Measurements from ENCODE around the gene KRTAP3-2.
"Not testable (repeated sequence)": the region's sequence is repeated elsewhere in the genome, so short reads cannot be mapped to it uniquely, and the experiment has no call there.

The KRTAP3-2 gene

DNA sequence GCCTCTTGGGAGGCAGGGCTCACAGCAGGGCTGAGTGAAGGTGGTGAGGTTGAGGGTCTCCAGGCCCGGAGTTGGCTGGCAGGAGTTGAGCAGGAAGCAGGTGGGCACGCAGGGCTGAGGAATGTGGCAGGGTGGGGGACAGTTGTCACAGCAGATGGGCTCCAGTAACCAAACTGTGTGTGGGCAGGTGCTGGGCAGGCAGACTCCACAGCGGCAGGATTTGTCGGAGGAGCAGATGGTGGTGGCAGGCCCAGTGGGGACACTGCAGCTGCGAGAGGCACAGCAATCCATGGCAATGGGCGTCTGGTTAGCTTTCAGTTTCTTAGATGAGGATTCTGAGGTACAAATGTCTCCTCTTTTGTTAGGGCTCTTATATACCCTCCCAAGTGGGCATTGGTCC lies at the start of gene KRTAP3-2:
KRTAP3-2 (minus strand) TSS at position 344 of the 400 bp plus-strand sequence; CDS start at position 291, 53 bp downstream.
- not testable (repeated sequence) for DNase-seq (ENCODE audit: low read depth, low spot score)

DNA sequence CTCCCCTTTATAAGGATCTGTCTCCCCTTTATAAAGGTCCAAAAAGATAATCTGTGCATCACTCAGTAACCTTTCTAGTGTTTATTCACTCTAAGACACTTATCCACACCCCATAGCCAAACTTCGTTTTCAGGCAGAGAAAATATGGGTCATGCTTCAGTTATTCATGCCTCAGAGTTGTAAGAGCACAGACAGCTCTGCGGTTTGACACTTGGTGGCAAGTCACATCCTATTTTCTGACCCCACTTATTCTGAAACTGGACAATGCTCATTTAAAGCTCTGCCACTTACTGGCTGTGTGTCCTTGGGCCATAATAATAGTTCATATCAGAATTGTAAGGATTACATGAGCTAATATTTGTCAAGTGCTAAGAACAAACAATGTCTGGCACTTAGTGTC lies 49.4 kb upstream of the KRTAP3-2 start:
- DNase-seq (ENCODE audit: low read depth, low spot score): peak; percentile 46

GRCh38 chr17:41048441-41048840 lies 48.7 kb upstream of the KRTAP3-2 start:
- DNase-seq (ENCODE audit: low read depth, low spot score): peak; percentile 58

- DNase-seq (ENCODE audit: low read depth, low spot score): not testable (repeated sequence)
Observed at GRCh38 chr17:41046735-41047465, 47.2 kb upstream of the KRTAP3-2 start, which contains the start of gene KRTAP2-1. KRTAP2-1 (minus strand) TSS chr17:41047316; CDS start chr17:41047267, 49 bp downstream.

GRCh38 chr17:41042953-41043352 lies 43.2 kb upstream of the KRTAP3-2 start:
- DNase-seq (ENCODE audit: low read depth, low spot score): no peak

GRCh38 chr17:41040783-41041571 lies 41.3 kb upstream of the KRTAP3-2 start, which contains the start of gene KRTAP1-1:
KRTAP1-1 (minus strand) TSS chr17:41041450; CDS start chr17:41041397, 53 bp downstream.
- not testable (repeated sequence) for DNase-seq (ENCODE audit: low read depth, low spot score)

DNA sequence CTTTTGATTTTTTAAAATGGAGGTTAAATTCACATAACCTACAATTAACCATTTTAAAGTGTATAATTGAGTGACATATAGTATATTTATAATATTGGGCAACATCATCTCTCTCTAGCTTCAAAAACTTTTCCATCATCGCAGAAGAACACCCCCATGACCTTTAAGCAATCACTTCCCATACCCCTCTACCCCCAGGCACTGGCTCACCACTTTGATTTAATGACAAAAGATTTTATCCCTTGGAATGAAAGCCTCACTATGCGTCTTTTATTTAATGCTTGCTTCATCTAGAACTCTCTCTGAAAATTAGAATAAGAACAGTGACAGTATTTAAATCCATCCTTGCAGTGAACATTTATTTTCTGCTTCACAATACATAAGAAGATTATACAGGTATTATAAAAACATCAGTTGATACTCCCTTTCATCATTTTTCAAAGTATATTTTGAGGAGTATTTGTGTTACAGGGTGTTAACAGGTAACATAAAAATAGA lies 38.2 kb upstream of the KRTAP3-2 start:
- no peak for DNase-seq (ENCODE audit: low read depth, low spot score)

- DNase-seq (ENCODE audit: low read depth, low spot score): not testable (repeated sequence)
Observed at GRCh38 chr17:41034346-41034935, 34.7 kb upstream of the KRTAP3-2 start, which contains the start of gene KRTAP1-3. KRTAP1-3 (minus strand) TSS chr17:41034874; CDS start chr17:41034821, 53 bp downstream.

DNA sequence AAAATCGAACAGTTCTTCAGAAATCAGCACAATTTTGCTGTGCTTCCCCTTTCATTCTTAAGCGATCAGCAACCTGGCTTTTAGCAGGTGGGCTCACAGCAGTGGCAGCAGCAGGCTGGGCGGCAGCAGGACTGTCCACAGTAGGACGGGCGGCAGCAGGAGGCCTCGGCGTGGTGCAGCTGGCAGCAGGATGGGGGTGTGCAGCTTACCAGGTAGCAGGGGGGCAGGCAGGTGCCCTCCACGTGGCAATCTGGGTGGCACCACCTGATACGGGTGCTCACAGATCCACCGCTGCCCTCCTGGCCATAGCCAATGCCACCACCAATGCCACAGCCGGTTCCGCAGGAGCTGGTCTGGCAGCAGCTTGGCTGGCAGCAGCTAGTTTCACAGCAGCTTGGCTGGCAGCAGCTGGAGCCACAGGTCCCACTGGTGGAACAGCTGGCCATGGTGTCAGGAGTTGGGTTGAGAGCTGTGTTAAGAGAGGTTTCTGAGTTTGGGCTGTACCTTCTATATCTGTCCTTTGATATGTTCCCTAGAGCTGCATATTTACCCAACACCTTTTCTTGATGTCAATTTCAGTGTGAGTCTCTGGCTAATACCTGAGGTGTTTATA lies 30.0 kb upstream of the KRTAP3-2 start, which contains the start of gene KRTAP1-4:
KRTAP1-4 (minus strand) TSS at position 563 of the 613 bp plus-strand sequence; CDS start at position 446, 117 bp downstream.
- DNase-seq (ENCODE audit: low read depth, low spot score): no peak

- DNase-seq (ENCODE audit: low read depth, low spot score): peak; percentile 22
Observed at GRCh38 chr17:41026715-41027471, 27.2 kb upstream of the KRTAP3-2 start, which contains the start of gene KRTAP1-5. KRTAP1-5 (minus strand) TSS chr17:41027208; CDS start chr17:41027155, 53 bp downstream.

DNA sequence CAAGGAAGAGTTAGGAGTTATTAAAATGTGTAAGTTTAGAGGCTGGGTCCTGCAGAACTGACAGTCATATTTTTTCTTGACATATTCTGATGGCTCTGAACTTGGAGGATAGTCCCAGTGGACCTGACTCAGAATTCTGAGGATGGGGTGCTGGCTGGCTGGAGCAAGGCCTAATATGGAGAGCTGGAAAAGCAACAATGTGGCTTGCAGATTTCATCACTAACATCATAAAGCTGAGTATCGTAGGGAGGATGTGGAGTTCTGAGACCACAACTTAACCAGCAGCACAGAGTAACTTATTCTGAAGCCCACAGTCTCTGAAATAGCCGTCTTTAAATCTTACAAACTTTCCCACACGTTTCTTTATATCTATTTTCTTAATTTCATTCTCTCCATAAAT lies 25.0 kb upstream of the KRTAP3-2 start:
- no peak for DNase-seq (ENCODE audit: low read depth, low spot score)

DNA sequence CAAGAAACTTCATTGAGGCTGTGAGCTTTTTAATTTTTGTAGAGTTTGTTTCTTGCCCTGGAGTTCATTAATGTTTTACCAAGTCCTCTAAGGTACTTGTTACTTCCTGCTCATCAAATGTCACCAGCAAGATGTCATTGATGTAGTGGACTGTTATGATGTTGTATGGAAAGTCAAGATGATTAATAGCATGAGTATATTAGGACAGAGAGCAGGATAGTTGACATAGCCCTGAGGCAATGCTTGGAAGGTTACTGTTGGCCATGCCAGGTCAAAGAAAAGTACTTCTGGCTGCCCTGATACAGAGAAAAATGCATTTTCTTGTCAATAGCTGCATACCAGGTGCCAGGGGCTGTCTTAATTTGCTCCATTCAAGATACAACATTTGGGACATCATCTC lies 20.6 kb upstream of the KRTAP3-2 start:
- no peak for DNase-seq (ENCODE audit: low read depth, low spot score)

GRCh38 chr17:41019415-41019814 lies 19.7 kb upstream of the KRTAP3-2 start:
- DNase-seq (ENCODE audit: low read depth, low spot score): no peak

GRCh38 chr17:41018541-41018940 lies 18.8 kb upstream of the KRTAP3-2 start:
- no peak for DNase-seq (ENCODE audit: low read depth, low spot score)

- DNase-seq (ENCODE audit: low read depth, low spot score): no peak
Observed at GRCh38 chr17:41016578-41017215, 17.0 kb upstream of the KRTAP3-2 start.

DNA sequence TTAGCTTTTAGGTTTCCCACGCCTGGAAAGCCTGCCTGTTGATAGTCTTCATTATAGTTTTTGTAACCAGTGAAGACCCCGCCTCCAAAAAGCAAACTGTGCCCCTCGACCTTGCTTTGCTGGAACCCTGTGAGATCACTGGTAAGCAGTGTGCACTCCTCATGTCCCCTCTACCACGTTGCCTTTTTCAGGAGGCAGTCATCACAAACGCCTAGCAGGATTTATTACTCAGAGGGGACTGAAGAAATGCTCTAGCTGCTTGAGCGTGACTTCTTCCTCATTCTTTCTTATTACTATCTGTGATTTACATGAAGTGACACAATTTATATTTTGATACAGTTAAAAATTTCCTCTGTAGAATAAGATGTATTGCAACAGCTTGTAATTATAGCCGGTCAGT lies 15.7 kb upstream of the KRTAP3-2 start:
- no peak for DNase-seq (ENCODE audit: low read depth, low spot score)

- DNase-seq (ENCODE audit: low read depth, low spot score): peak; percentile 6
Observed at GRCh38 chr17:41013606-41014005, 13.9 kb upstream of the KRTAP3-2 start.

GRCh38 chr17:41013181-41013580 lies 13.5 kb upstream of the KRTAP3-2 start:
- no peak for DNase-seq (ENCODE audit: low read depth, low spot score)

GRCh38 chr17:41012326-41013120 lies 12.8 kb upstream of the KRTAP3-2 start:
- no peak for DNase-seq (ENCODE audit: low read depth, low spot score)
